GM08714 (cell line): Measurements from ENCODE around the gene RPL22L1.
"Not testable (repeated sequence)": the region's sequence is repeated elsewhere in the genome, so short reads cannot be mapped to it uniquely, and the experiment has no call there.

Experiments used
- H3K4me3 ChIP-seq: fragments of 200-500 bp; sonication (Bioruptor generic); 2 replicates; pipeline ENCODE4 v1.5.1; 2014; ENCODE audit warnings: mild to moderate bottlenecking, low read length, inconsistent platforms
- ZNF274 ChIP-seq: IDR thresholded peaks from 2 replicates; pipeline ENCODE4 v1.6.1; 2012; ENCODE audit warnings: mild to moderate bottlenecking, low read depth, low read length

RPL22L1 gene

GRCh38 chr3:170869645-170870593 is at the start of gene RPL22L1:
Gene RPL22L1 (minus strand): TSS chr3:170870195. CDS start chr3:170870167, 28 bp downstream.
- H3K4me3 ChIP-seq: peak within 1 kb of the TSS; percentile 76
- no peak for TF ChIP-seq ZNF274

- H3K4me3 ChIP-seq: no peak overlapping the region
- no peak for TF ChIP-seq ZNF274
Observed at GRCh38 chr3:170918715-170919114, 48.7 kb upstream of the RPL22L1 start.

GRCh38 chr3:170914690-170915089 is 44.7 kb upstream of the RPL22L1 start:
- no peak for TF ChIP-seq ZNF274
- H3K4me3 ChIP-seq: no peak overlapping the region

- no peak for TF ChIP-seq ZNF274
- no peak overlapping the region for H3K4me3 ChIP-seq
Observed at GRCh38 chr3:170914212-170914611, 44.2 kb upstream of the RPL22L1 start.

GRCh38 chr3:170911051-170911450 is 41.1 kb upstream of the RPL22L1 start:
- no peak overlapping the region for H3K4me3 ChIP-seq
- TF ChIP-seq ZNF274: no peak

- H3K4me3 ChIP-seq: no peak overlapping the region
- no peak for TF ChIP-seq ZNF274
Observed at GRCh38 chr3:170910542-170910941, 40.5 kb upstream of the RPL22L1 start.

GRCh38 chr3:170909129-170909903 is 39.3 kb upstream of the RPL22L1 start:
- no peak overlapping the region for H3K4me3 ChIP-seq
- TF ChIP-seq ZNF274: no peak

- TF ChIP-seq ZNF274: no peak
- peak within 1 kb of the TSS; percentile 79 for H3K4me3 ChIP-seq
Observed at GRCh38 chr3:170908235-170909116, 38.5 kb upstream of the RPL22L1 start, which contains the start of gene EIF5A2. Gene EIF5A2 (minus strand): TSS chr3:170908637. CDS start chr3:170907806, 831 bp downstream.

- TF ChIP-seq ZNF274: no peak
- H3K4me3 ChIP-seq: peak overlapping the region; percentile 79
Observed at GRCh38 chr3:170907637-170908234, 37.7 kb upstream of the RPL22L1 start.

GRCh38 chr3:170905862-170906261 is 35.9 kb upstream of the RPL22L1 start:
- TF ChIP-seq ZNF274: no peak
- H3K4me3 ChIP-seq: no peak overlapping the region

GRCh38 chr3:170903123-170903522 is 33.1 kb upstream of the RPL22L1 start:
- TF ChIP-seq ZNF274: no peak
- no peak overlapping the region for H3K4me3 ChIP-seq

- no peak for TF ChIP-seq ZNF274
Observed at GRCh38 chr3:170899455-170899854, 29.5 kb upstream of the RPL22L1 start.

GRCh38 chr3:170897978-170898377 is 28.0 kb upstream of the RPL22L1 start:
- H3K4me3 ChIP-seq: no peak overlapping the region
- TF ChIP-seq ZNF274: no peak

More at GRCh38 chr3:170899455-170899854, 29.5 kb upstream of the RPL22L1 start:
- H3K4me3 ChIP-seq: no peak overlapping the region

GRCh38 chr3:170897199-170897598 is 27.2 kb upstream of the RPL22L1 start:
- not testable (repeated sequence) for H3K4me3 ChIP-seq
